GM19372 (cell line): Measurements from ENCODE around the gene MLLT1.

Experiments used
- ATAC-seq: cut with Tn5 transposase; IDR thresholded peaks from one replicate; pipeline ENCODE4 v1.9.1; 2021; ENCODE audit warnings: mild to moderate bottlenecking, low read depth, moderate library complexity; ENCODE audit not compliant: unreplicated experiment

MLLT1 gene

GRCh38 chr19:6260912-6261650 lies 18.7 kb downstream of the MLLT1 start:
- ATAC-seq: no peak

DNA sequence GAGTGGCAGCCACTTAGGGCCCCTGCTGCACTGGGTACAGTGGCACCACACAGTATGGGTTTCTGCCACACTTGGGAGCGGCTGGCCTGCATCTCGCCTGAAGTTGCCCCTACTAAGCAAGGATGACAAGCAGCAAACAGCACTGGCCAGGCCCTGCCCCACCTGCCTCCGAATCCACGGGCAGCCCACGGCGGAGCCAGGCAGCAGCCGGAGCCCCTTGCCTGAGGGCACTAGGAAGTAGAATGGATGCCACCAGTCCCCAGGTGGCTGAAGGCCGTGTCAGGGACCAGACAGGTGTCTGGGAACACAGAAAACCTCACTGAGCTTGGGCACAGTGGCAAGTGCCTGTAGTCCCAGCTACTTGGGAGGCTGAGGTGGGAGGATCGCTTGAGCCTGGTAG lies 19.4 kb downstream of the MLLT1 start:
- no peak for ATAC-seq

GRCh38 chr19:6259312-6259861 lies 20.4 kb downstream of the MLLT1 start:
- ATAC-seq: no peak

GRCh38 chr19:6258812-6259311 lies 20.9 kb downstream of the MLLT1 start:
- no peak for ATAC-seq

DNA sequence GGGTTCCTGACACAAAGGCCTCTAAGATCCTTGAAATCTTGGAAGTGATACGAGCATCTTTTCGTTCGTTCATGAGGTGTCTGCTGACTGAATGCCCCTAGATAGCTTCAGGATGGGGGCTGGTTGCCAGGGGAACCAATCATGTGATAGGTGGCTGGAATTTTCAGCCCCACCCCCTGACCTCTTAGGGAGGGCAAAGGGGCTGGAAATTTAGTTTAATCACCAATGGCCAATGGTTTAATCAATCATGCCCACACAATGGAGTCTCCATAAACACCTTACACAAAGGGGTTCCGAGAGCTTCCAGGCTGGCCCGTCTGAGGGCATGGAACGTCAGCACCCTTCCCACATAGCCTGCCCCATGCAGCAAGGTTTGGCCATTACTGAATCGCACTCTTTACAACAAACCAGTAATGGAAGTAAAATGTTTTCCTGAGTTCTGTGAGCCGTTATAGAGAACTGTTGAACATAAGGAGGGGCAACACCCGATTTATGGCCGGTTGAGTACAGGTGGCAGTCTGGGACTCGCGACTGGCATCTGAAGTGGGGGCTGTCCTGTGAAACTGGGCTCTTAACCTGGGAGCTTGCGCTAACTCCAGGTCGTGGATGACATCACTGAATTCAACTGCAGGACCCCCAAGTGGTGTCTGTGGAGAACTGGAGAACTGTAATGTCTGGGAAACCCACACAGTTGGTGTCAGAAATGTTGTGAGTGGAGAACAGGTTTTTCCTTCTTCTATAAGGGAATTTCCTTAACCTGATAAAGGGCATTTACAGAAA lies 25.6 kb downstream of the MLLT1 start:
- ATAC-seq: no peak

DNA sequence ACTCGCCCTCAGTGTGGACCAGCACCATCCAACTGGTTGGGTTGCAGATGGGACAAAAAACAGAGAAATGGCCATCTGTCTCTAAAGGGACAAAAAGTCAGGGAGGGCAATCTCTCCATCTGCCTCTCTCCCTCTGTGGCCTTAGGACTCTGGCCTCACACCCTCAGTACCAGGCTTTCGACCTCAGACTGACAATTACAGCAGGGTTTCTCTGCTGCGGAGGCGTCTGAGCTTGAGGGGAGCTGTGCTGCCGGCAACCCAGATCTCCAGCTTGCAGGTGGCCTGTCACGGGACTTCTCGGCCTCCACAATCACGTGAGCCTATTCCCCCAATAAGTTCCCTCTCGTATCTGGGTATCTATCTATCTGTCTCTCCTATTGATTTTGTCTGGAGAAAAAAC lies 27.7 kb downstream of the MLLT1 start:
- ATAC-seq: no peak

- ATAC-seq: no peak
These were observed 28.9 kb downstream of the MLLT1 start for GRCh38 chr19:6250909-6251308.

- no peak for ATAC-seq
These were observed 29.7 kb downstream of the MLLT1 start for GRCh38 chr19:6250024-6250615.

DNA sequence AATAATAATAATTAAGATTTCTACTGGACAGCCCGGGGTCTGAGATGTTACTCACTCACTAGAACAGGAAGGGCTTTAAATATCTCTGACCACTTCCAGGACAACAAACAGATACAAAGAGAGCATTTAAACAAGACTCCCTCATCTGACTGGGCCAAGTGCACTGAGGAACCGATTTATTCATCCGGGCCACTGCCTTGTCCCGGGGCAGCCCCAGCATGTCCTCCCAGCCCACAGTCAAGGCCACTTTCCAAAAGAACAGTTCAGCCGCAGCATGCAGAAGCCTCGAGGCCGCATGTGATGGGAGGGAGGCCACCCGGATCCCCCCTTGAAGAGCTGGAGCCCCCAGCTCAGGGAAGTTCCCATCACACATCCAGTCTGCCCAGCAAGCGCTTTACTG lies 30.5 kb downstream of the MLLT1 start:
- no peak for ATAC-seq

DNA sequence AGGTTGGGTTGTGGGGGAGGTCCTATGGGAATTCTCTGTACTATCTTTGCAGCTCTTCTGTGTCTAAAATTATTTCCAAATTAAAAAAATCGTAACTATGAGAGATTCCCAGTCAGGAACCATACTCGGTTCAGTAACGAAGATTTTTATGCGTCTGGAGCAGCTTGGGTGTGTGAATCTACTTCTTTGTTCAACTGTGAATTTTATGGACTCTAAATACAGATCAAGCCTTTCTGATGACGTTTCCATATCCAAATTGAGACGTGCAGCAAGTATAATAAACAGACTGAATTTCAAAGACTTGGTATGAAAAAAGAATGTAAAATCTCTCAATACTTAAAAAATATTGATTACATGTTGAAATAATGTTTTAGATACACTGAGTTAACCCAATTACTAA lies 30.9 kb downstream of the MLLT1 start:
- no peak for ATAC-seq

GRCh38 chr19:6248341-6248740 lies 31.4 kb downstream of the MLLT1 start:
- no peak for ATAC-seq

- no peak for ATAC-seq
These were observed 32.8 kb downstream of the MLLT1 start for GRCh38 chr19:6247007-6247288.

GRCh38 chr19:6246174-6247006 lies 33.4 kb downstream of the MLLT1 start:
- ATAC-seq: no peak

GRCh38 chr19:6242677-6243076 lies 37.1 kb downstream of the MLLT1 start:
- ATAC-seq: no peak

DNA sequence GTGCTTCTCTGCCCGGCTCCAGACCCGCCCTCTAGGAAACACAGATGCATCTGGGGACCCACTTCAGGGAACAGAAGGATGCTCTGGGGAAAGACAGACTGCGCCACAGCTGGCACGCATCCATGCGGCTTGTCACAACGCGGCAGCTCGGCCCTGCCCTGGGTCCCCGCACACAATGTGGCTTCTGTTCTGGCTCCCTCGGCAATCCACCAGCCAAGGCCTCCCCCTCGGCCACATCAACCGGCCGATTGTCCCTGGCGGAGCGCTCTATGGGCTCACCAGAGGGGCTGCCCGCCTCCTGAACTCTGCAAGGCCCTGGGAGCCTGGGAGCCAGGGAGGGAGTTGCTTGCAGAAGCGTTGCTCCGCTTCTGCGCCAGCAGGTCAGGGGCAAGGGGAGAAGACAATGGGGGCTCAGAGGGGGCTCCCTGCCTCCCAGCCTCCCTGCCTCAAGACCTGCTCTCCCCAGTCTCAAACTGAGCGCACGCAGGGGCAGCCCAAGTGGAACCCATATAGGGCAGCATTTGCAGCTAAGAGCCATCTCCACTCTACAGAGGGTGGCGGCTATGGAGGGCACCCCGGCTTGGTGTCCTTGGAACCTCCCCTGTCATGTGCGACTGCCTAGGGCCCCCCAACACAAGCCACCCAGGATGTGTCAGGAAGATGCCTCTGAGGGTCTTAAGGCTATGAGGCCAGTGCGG lies 37.9 kb downstream of the MLLT1 start:
- no peak for ATAC-seq

- ATAC-seq: no peak
These were observed 38.7 kb downstream of the MLLT1 start for GRCh38 chr19:6241056-6241455.

- ATAC-seq: no peak
These were observed 39.7 kb downstream of the MLLT1 start for GRCh38 chr19:6239871-6240676.

DNA sequence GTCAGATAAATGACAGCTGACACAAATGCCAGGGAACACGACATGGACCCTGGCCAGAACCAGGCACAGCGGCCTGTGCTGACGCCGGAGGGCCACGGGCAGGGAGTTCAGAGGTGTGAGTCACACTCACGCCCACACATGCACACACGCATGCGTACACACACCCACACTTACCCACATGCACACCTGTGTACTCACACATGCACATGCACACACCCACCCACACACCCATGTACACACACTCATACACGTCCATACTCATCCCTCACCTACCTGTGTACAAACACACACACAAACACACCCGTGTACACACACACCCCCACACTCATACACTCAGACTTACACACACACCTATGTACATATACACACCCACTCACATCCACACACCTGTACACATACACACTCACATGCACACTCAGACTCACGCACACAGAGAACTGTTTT lies 40.4 kb downstream of the MLLT1 start:
- no peak for ATAC-seq

- ATAC-seq: no peak
These were observed 41.0 kb downstream of the MLLT1 start for GRCh38 chr19:6238643-6239281.
